Fibroblast of the aortic adventitia (primary cell): ENCODE data around the gene CYP1A2. TPM values are rescaled to one million over a fixed set of nuclear protein-coding genes. Genes with fewer than 3 reads are reported as not detected.
"Not testable (repeated sequence)": the region's sequence is repeated elsewhere in the genome, so short reads cannot be mapped to it uniquely, and the experiment has no call there.

Experiments used
- DNase-seq: peaks from one replicate; pipeline ENCODE4 v3.0.0-alpha.2; 2010; ENCODE audit warnings: low read depth
- H3K4me3 ChIP-seq: 2 replicates; pipeline ENCODE4 v1.5.1; 2011; ENCODE audit warnings: low read depth, mild to moderate bottlenecking, control low read depth, low read length, moderate library complexity
- CTCF ChIP-seq: IDR thresholded peaks from 2 replicates; pipeline ENCODE4 v1.5.1; 2011; ENCODE audit warnings: mild to moderate bottlenecking, low read length, control low read depth, inconsistent platforms; ENCODE audit not compliant: insufficient read depth
- total RNA-seq: library from RNA; depleted of rRNA; stranded (reverse); fragments of >200 nt; gene quantifications from 2 replicates; pipeline ENCODE4 v1.2.3, GENCODE V29; 2012; ENCODE audit warnings: low replicate concordance

Gene CYP1A2
- total RNA-seq, 1 donor = not detected

- DNase-seq = no peak
- no peak for TF ChIP-seq CTCF
- peak overlapping the region; percentile 62 for H3K4me3 ChIP-seq
Observed at GRCh38 chr15:74726774-74727164, 21.9 kb upstream of the CYP1A2 start.

- no peak for DNase-seq
- no peak for TF ChIP-seq CTCF
- no peak overlapping the region for H3K4me3 ChIP-seq
Observed at GRCh38 chr15:74727727-74728126, 20.9 kb upstream of the CYP1A2 start.

- not testable (repeated sequence) for H3K4me3 ChIP-seq, DNase-seq
Observed at GRCh38 chr15:74728699-74729098, 19.9 kb upstream of the CYP1A2 start.

- not testable (repeated sequence) for H3K4me3 ChIP-seq, DNase-seq
Observed at GRCh38 chr15:74729372-74729771, 19.3 kb upstream of the CYP1A2 start.

GRCh38 chr15:74730619-74731316 is 17.9 kb upstream of the CYP1A2 start:
- no peak for DNase-seq
- H3K4me3 ChIP-seq = no peak overlapping the region
- TF ChIP-seq CTCF = no peak

- TF ChIP-seq CTCF = no peak
- no peak overlapping the region for H3K4me3 ChIP-seq
- DNase-seq = no peak
Observed at GRCh38 chr15:74732846-74733245, 15.8 kb upstream of the CYP1A2 start.

- TF ChIP-seq CTCF = no peak
- no peak overlapping the region for H3K4me3 ChIP-seq
- DNase-seq = no peak
Observed at GRCh38 chr15:74733269-74733668, 15.4 kb upstream of the CYP1A2 start.

GRCh38 chr15:74735305-74735704 is 13.3 kb upstream of the CYP1A2 start:
- no peak overlapping the region for H3K4me3 ChIP-seq
- TF ChIP-seq CTCF = no peak
- no peak for DNase-seq

GRCh38 chr15:74738239-74738638 is 10.4 kb upstream of the CYP1A2 start:
- H3K4me3 ChIP-seq = not testable (repeated sequence)

More at GRCh38 chr15:74738239-74738638, 10.4 kb upstream of the CYP1A2 start:
- DNase-seq = not testable (repeated sequence)
